Measurements from ENCODE around the gene LHCGR.

DNA sequence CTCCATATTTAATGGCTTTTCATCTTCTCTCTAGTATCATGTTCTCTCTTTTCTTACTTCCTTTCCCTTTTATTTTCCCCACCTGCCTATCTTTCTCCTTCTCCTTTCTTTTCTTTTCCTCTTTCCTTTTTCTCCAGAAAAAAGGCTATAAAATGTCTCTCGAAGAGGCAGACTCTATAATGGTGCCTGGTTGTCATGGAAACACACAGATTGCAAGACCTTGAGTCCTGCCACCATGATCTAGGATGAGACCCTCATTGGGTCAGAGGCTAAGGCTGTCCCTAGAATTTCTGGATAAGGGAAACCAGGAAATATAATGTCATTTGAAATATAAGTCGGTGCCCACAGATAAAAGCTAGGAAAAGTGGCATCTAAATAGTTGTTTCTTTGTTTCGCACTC lies 36.5 kb upstream of the LHCGR start:
- TF ChIP-seq, protein P1, sequence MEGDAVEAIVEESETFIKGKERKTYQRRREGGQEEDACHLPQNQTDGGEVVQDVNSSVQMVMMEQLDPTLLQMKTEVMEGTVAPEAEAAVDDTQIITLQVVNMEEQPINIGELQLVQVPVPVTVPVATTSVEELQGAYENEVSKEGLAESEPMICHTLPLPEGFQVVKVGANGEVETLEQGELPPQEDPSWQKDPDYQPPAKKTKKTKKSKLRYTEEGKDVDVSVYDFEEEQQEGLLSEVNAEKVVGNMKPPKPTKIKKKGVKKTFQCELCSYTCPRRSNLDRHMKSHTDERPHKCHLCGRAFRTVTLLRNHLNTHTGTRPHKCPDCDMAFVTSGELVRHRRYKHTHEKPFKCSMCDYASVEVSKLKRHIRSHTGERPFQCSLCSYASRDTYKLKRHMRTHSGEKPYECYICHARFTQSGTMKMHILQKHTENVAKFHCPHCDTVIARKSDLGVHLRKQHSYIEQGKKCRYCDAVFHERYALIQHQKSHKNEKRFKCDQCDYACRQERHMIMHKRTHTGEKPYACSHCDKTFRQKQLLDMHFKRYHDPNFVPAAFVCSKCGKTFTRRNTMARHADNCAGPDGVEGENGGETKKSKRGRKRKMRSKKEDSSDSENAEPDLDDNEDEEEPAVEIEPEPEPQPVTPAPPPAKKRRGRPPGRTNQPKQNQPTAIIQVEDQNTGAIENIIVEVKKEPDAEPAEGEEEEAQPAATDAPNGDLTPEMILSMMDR (IDR thresholded peaks at IDR 0.05; ENCODE audit: insufficient read depth, low read length, poor library complexity, severe bottlenecking) = no peak
- TF ChIP-seq EZH2phosphoT487 (conservative IDR thresholded peaks at IDR 0.05; ENCODE audit: low read length) = no peak
